AG09309 (cell line): ENCODE measurements around the gene LPCAT3.
A peak's percentile ranks its signal among the peaks of the same experiment; 100 is the strongest.
"Not testable (repeated sequence)": the region's sequence is repeated elsewhere in the genome, so short reads cannot be mapped to it uniquely, and the experiment has no call there.

Experiments
- DNase-seq: peaks from one replicate; pipeline ENCODE4 v3.0.0-alpha.2; 2010; ENCODE audit warnings: low read depth
- H3K4me3 ChIP-seq: 2 replicates; pipeline ENCODE4 v1.5.1; 2011; ENCODE audit warnings: mild to moderate bottlenecking, low read depth, low read length, moderate library complexity; ENCODE audit not compliant: control insufficient read depth
- TF ChIP-seq, protein P1 (sequence below): IDR thresholded peaks from 2 replicates; pipeline ENCODE4 v1.5.1; 2011; ENCODE audit warnings: mild to moderate bottlenecking, low read depth, low read length, inconsistent platforms; ENCODE audit not compliant: insufficient read depth, control insufficient read depth; ENCODE audit errors: missing control alignments

LPCAT3 gene

DNA sequence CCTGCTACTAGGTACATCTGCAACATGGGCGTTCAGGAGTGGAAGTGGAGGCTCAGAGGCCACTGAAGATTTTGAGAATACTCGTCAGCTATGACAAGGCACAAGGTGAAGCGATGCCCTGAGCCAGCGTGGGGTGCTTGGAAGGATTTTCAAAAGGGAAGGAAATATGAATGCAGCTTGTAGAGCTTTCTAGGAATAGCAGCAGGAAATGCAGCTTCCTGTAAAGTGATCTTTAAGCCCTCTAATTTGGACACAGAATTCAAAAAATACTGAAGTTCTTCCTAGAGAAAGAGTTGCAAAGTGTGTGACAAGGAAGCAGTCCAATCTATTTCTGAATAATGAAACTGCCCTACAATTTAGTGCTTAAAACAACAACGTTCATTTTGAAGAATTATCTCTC lies 29.0 kb upstream of the LPCAT3 start:
- no peak overlapping the region for H3K4me3 ChIP-seq
- no peak for DNase-seq
- TF ChIP-seq, protein P1, sequence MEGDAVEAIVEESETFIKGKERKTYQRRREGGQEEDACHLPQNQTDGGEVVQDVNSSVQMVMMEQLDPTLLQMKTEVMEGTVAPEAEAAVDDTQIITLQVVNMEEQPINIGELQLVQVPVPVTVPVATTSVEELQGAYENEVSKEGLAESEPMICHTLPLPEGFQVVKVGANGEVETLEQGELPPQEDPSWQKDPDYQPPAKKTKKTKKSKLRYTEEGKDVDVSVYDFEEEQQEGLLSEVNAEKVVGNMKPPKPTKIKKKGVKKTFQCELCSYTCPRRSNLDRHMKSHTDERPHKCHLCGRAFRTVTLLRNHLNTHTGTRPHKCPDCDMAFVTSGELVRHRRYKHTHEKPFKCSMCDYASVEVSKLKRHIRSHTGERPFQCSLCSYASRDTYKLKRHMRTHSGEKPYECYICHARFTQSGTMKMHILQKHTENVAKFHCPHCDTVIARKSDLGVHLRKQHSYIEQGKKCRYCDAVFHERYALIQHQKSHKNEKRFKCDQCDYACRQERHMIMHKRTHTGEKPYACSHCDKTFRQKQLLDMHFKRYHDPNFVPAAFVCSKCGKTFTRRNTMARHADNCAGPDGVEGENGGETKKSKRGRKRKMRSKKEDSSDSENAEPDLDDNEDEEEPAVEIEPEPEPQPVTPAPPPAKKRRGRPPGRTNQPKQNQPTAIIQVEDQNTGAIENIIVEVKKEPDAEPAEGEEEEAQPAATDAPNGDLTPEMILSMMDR, result no peak

DNA sequence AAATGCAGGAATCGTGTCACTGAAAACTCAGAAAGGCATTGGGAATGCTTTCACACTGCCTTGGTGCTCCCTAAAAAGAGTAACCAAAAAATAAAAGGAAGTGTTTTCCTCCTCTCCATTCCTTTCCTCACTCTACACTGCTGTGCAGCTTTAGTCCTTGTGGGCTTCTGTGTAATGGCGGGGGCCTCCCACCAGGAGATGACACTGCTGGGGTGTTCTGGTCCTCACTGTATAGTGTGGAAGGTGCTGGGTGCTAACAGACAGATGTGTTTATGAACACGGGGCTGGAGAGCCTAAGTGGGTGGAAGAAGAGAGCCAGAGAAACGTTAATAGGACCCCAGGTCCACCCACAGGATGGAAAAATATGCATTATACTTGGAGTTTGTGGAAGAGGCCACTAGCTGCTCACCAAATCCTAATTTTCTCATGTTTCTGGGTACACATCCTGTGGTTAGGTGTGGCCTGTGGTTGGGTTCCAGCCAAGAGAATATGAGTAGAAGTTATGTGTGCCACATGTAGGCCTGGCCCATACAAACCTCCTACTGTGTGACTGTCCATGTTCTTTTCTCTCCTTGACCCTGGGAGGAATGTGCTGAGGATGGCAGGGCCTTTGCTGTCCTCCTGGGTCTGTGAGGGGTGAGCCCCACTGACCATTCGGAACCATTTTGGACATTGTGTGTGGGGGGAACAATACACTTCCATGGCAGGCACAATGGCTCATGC lies 28.3 kb upstream of the LPCAT3 start:
- TF ChIP-seq, protein P1, result no peak
- H3K4me3 ChIP-seq, result no peak overlapping the region
- DNase-seq, result no peak

DNA sequence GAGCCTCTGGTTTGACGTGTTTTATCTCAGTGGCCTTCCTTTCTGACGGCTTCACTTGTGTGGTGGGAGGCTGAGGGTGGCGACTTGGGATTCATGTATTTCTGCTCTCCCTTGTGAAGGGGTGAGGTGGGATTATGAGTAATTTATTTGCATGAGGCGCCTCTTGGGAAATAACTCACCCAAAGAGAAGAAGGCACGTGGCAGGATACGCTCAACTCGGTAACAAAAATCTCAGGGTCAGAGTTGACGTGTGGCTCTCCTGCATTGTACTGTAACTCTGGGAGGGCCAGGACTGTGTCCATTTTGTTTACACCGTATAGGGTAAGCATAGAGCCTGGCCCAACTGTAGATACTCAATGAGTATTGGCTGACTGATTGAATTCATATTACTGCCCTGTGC lies 27.6 kb upstream of the LPCAT3 start:
- H3K4me3 ChIP-seq, result no peak overlapping the region
- DNase-seq, result no peak
- TF ChIP-seq, protein P1, result no peak

DNA sequence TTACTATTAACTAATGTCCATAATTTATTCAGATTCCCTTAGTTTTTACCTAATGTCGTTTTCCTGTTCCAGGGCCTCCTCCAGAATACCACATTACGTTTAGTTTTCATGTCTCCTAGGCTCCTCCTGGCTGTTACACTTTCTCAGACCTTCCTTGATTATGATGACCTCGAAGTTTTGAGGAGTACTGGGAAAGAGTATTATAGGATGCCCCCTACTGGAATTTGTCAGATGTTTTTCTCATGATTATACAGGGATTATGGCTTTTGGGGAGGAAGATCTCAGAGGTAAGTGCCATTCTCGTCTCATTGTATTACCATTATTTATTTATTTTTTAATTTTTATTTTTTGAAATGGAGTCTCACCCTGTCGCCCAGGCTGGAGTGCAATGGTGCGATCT lies 24.6 kb upstream of the LPCAT3 start:
- H3K4me3 ChIP-seq, result no peak overlapping the region
- TF ChIP-seq, protein P1, result peak; percentile 41
- DNase-seq, result no peak

DNA sequence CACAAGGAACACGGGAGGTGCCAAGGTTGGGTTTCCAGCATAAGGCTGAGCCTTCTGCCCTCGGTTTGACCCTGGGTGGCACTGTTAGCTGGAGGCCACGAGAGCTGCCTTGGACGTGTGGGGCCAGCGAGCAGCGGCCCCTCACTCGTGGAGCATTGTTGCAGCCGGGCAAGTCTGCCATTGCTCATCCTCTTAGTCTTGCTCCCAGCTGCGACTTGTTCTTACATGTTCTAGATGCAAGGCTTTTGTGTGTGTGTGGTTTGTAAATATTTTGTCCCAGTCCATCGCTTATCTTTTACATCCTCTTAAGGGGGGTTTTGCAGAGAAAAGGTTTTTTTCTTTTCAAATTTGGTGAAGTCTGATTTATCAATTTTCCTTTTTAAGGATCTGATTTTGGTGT lies 21.1 kb upstream of the LPCAT3 start:
- TF ChIP-seq, protein P1, result no peak
- no peak for DNase-seq
- no peak overlapping the region for H3K4me3 ChIP-seq

DNA sequence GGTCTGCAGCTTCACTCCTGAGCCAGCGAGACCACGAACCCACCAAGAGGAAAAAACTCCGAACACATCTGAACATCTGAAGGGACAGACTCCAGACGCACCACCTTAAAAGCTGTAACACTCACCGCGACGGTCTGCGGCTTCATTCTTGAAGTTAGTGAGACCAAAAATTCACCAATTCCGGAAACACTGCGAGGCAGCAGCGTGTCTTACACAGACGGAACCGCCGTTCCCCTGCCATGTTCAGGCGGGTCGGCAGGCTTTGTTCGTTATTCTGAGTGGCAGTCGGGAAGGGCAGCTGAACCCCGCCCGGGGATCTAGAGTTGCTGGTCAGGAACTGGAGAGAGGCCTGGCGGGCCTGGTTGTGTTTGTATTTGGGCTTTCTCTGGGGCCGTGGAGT lies 20.3 kb upstream of the LPCAT3 start:
- DNase-seq, result no peak
- H3K4me3 ChIP-seq, result no peak overlapping the region
- TF ChIP-seq, protein P1, result no peak

DNA sequence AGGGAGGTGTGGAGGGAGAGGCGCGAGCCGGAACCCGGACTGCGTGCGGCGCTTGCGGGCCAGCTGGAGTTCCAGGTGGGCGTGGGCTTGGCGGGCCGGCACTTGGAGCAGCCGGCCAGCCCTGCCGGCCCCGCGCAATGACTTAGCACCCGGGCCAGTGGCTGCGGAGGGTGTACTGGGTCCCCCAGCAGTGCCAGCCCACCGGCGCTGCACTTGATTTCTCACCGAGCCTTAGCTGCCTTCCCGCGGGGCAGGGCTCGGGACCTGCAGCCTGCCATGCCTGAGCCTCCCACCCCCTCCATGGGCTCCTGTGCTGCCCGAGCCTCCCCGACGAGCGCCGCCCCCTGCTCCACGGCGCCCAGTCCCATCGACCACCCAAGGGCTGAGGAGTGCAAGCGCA lies 19.1 kb upstream of the LPCAT3 start:
- H3K4me3 ChIP-seq, DNase-seq: not testable (repeated sequence)
